Upper lobe of right lung (tissue), 1 donor: ENCODE results near the gene LRRC63. TPM values are rescaled to one million over a fixed set of nuclear protein-coding genes. Genes with fewer than 3 reads are reported as not detected.

Experiments
- ATAC-seq: fragments of 200-7000 bp; cut with Tn5 transposase; one replicate; pipeline ENCODE4 v1.9.1; 2020; ENCODE audit warnings: mild to moderate bottlenecking, moderate library complexity
- DNase-seq: peaks from one replicate; pipeline ENCODE4 v3.0.0-alpha.2; 2020
- H3K27ac ChIP-seq: fragments of 200-600 bp; one replicate; pipeline ENCODE4 v1.8.0; 2022
- H3K27me3 ChIP-seq: fragments of 200-600 bp; one replicate; pipeline ENCODE4 v1.8.0; 2022; ENCODE audit warnings: mild to moderate bottlenecking
- H3K36me3 ChIP-seq: fragments of 200-600 bp; one replicate; pipeline ENCODE4 v1.8.0; 2022
- H3K4me1 ChIP-seq: fragments of 200-600 bp; one replicate; pipeline ENCODE4 v1.8.0; 2022
- H3K4me3 ChIP-seq: fragments of 200-600 bp; one replicate; pipeline ENCODE4 v1.8.0; 2022; ENCODE audit warnings: mild to moderate bottlenecking
- H3K9me3 ChIP-seq: fragments of 200-600 bp; one replicate; pipeline ENCODE4 v1.8.0; 2022
- CTCF ChIP-seq: fragments of 200-600 bp; IDR thresholded peaks from one replicate; pipeline ENCODE4 v1.8.0; 2022; ENCODE audit warnings: antibody characterized with exemption
- intact Hi-C: fragments of 100-400 bp; cut with DNase I; formaldehyde crosslinking; loops from one replicate; pipeline ENCODE4 v1.11.0; 2022
- total RNA-seq: library from RNA; stranded (reverse); fragmentation: NEBNext Ultra II Directional; extraction: Animal tissue kit (Norgen Biotek cat#: 25700); gene quantifications from one replicate; pipeline ENCODE4 v1.2.1, GENCODE V29; 2021
- donor health status: DM: no; HTN: yes; CAD: no; lungs with severe emphysema.

LRRC63 gene
- total RNA-seq, 1 donor from 2014 or later, result 0.29 TPM

- Histone ChIP-seq H3K36me3 (no peaks in the 10 kb centered on the region), H3K4me1 (peaks cover 15% of the 10 kb centered on the region), H3K9me3 (no peaks in the 10 kb centered on the region), H3K27ac (peak overlapping the region; percentile 34), H3K4me3 (no peak overlapping the region), H3K27me3 (no peaks in the 10 kb centered on the region)
- TF ChIP-seq CTCF, result no peak
- no peak for DNase-seq
- ATAC-seq, result no peak
- intact Hi-C loops, result no loop called here
Measured at GRCh38 chr13:46182491-46182877, 29.2 kb upstream of the LRRC63 start.

GRCh38 chr13:46183018-46183946 lies 28.4 kb upstream of the LRRC63 start:
- Histone ChIP-seq H3K36me3 (no peaks in the 10 kb centered on the region), H3K27ac (peak overlapping the region; percentile 34), H3K4me1 (peaks cover 10% of the 10 kb centered on the region), H3K27me3 (no peaks in the 10 kb centered on the region), H3K9me3 (no peaks in the 10 kb centered on the region), H3K4me3 (no peak overlapping the region)
- DNase-seq, result no peak
- ATAC-seq, result no peak
- intact Hi-C loops, result no loop called here
- no peak for TF ChIP-seq CTCF

- H3K27ac ChIP-seq, result no peak overlapping the region
- peaks cover 6% of the 10 kb centered on the region for H3K4me1 ChIP-seq
- H3K36me3 ChIP-seq, result no peaks in the 10 kb centered on the region
- intact Hi-C loops, result no loop called here
- H3K4me3 ChIP-seq, result no peak overlapping the region
- H3K27me3 ChIP-seq, result no peaks in the 10 kb centered on the region
- DNase-seq (no peak), ATAC-seq (peak; percentile 75)
- H3K9me3 ChIP-seq, result no peaks in the 10 kb centered on the region
- TF ChIP-seq CTCF, result peak; percentile 42
Measured at GRCh38 chr13:46184277-46184699, 27.4 kb upstream of the LRRC63 start.

- no peaks in the 10 kb centered on the region for H3K9me3 ChIP-seq
- H3K27ac ChIP-seq, result no peak overlapping the region
- DNase-seq, result no peak
- no peak for TF ChIP-seq CTCF
- H3K27me3 ChIP-seq, result no peaks in the 10 kb centered on the region
- no peak overlapping the region for H3K4me3 ChIP-seq
- ATAC-seq, result no peak
- H3K4me1 ChIP-seq, result peaks cover 6% of the 10 kb centered on the region
- intact Hi-C loops, result no loop called here
- no peaks in the 10 kb centered on the region for H3K36me3 ChIP-seq
Measured at GRCh38 chr13:46185634-46186033, 26.1 kb upstream of the LRRC63 start.

- H3K9me3 ChIP-seq, result no peaks in the 10 kb centered on the region
- ATAC-seq, result peak; percentile 32
- intact Hi-C loops, result no loop called here
- no peak for TF ChIP-seq CTCF
- no peaks in the 10 kb centered on the region for H3K27me3 ChIP-seq
- no peaks in the 10 kb centered on the region for H3K4me1 ChIP-seq
- H3K4me3 ChIP-seq, result no peak overlapping the region
- no peak overlapping the region for H3K27ac ChIP-seq
- H3K36me3 ChIP-seq, result no peaks in the 10 kb centered on the region
- no peak for DNase-seq
Measured at GRCh38 chr13:46192412-46192811, 19.3 kb upstream of the LRRC63 start.
